Small intestine (tissue), 7 donors: ENCODE results near the gene AKAP11. TPM values are rescaled to one million over a fixed set of nuclear protein-coding genes. Genes with fewer than 3 reads are reported as not detected.

Experiments used
- DNase-seq, 2 donors: peaks; one replicate each; pipeline versions ENCODE4 v3.0.0 to v3.0.0-alpha.2; 2013
- FAIRE-seq: peaks from 2 replicates; lab custom pipeline; 2012; peaks lifted over from hg19 to GRCh38; lab: Jason Lieb, UNC
- H3K27ac ChIP-seq, 3 donors: one replicate each; pipeline ENCODE4 v1.5.1; 2013; ENCODE audit warnings: low read length in 2 of 3, mild to moderate bottlenecking in 2 of 3, control low read depth in 1 of 3, inconsistent platforms in 1 of 3, low read depth in 1 of 3, moderate library complexity in 1 of 3
- H3K27me3 ChIP-seq, 3 donors: one replicate each; pipeline ENCODE4 v1.6.1; 2013; ENCODE audit warnings: low read length in 3 of 3, inconsistent platforms in 1 of 3; ENCODE audit not compliant: control insufficient read depth in 3 of 3, insufficient read depth in 3 of 3
- H3K36me3 ChIP-seq, 3 donors: one replicate each; pipeline ENCODE4 v1.6.1; 2013; ENCODE audit warnings: low read length in 3 of 3, inconsistent platforms in 1 of 3, low read depth in 1 of 3, mild to moderate bottlenecking in 1 of 3, moderate library complexity in 1 of 3; ENCODE audit not compliant: control insufficient read depth in 3 of 3, insufficient read depth in 2 of 3
- H3K4me1 ChIP-seq, 3 donors: one replicate each; pipeline ENCODE4 v1.6.1; 2013; ENCODE audit warnings: low read length in 2 of 3, inconsistent platforms in 1 of 3, low read depth in 1 of 3, mild to moderate bottlenecking in 1 of 3, moderate library complexity in 1 of 3; ENCODE audit not compliant: control insufficient read depth in 3 of 3, insufficient read depth in 2 of 3
- H3K4me3 ChIP-seq, 3 donors: one replicate each; pipeline ENCODE4 v1.5.1; 2013; ENCODE audit warnings: low read length in 3 of 3, control low read depth in 1 of 3, inconsistent platforms in 1 of 3, low read depth in 1 of 3, mild to moderate bottlenecking in 1 of 3, moderate library complexity in 1 of 3
- H3K9me3 ChIP-seq, 2 donors: one replicate each; pipeline ENCODE4 v1.6.1; 2013; ENCODE audit warnings: low read depth in 1 of 2, low read length in 1 of 2; ENCODE audit not compliant: control insufficient read depth in 2 of 2, insufficient read depth in 1 of 2
- WGBS, 3 donors: extraction: QIAGEN DNeasy Blood & Tissue Kit; methylation state at CpG; one replicate each; pipeline ENCODE4 v1.1.7; 2013; 5-methylcytosine and 5-hydroxymethylcytosine counted together
- polyA plus RNA-seq, 4 donors: library from polyadenylated mRNA; stranded (reverse) in 3 of 4; unstranded in 1 of 4; fragments of 200-250 nt in 3 of 4; fragments of 120-200 nt in 1 of 4; gene quantifications; one replicate each; pipeline versions ENCODE4 v1.2.1 to v1.2.3, GENCODE V29; 2013
- donor health status: healthy with polysubstance abuse.
- donor health status: control.
- donor health status: control.
- donor health status: Bipolar disorder and iron deficiency.
- donor health status: healthy.

The AKAP11 gene
- polyA plus RNA-seq, 4 donors = 2.4 to 26.4 (median 4.9) TPM

DNA sequence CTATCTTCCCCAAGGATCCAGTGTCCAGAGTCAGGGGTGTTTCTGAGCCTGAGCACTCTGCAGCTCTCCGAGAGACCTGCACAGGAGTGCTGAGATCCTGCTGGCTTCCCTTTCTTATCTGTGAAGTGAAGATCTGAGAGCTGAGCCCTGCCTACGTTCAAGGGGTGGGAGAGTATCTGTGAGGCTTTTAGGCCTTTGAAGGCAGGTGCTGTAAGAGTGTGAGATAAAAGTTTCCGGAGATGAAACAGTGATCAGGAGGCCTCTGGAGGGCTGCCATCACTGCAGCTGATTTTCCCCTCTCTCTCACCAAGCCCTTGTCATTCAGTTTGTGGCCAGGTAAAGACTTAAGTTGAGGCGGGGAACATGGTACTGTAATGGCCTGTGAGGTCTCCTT is 83.1 kb downstream of the AKAP11 start:
- no peak overlapping the region for H3K4me3 ChIP-seq
- H3K9me3 ChIP-seq = no peaks in the 10 kb centered on the region
- FAIRE-seq = no peak
- 43 to 57% (median 44%) methylated on average over 4 of the region's 4 CpGs for WGBS, 3 donors
- H3K36me3 ChIP-seq = no peaks in the 10 kb centered on the region
- no peaks in the 10 kb centered on the region for H3K4me1 ChIP-seq
- DNase-seq = no peak
- H3K27me3 ChIP-seq = no peaks in the 10 kb centered on the region
- H3K27ac ChIP-seq = no peak overlapping the region

DNA sequence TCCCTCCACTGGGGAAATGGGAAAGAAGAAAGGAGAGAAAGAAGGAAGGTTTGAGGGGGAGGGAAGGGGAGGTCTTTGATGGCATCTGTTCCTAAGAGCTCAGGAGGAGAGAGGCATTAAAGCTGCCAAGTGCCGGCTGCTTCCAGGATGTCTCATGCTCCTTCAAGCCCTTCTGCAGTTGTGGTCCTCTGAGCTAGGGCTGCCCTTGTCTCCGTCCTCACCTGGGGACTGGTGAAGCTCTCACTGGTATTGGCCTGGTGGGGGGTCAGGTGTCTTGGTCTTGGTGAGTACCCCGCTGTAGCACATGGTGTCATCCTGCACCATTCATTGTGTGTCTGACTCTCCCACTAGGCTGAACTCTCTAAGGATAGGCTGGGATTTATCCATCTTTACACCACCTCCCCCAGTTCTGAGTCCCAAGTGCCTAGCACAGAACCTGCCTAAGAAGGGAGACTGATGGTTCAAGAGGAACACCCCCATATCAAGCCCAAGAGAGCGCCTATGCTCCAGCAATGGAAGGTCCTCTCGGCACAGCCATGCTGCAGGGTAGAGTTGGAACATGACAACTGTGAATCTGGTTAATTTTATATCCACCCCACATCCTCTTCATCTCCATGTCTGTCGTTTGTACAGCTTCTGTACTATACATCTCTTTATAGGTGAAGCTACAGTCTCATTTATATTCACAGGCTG is 83.7 kb downstream of the AKAP11 start:
- WGBS, 3 donors = 87 to 94% (median 90%) methylated on average over 6 of the region's 6 CpGs
- DNase-seq = no peak
- no peak for FAIRE-seq
- no peaks in the 10 kb centered on the region for H3K4me1 ChIP-seq
- no peaks in the 10 kb centered on the region for H3K9me3 ChIP-seq
- H3K36me3 ChIP-seq = no peaks in the 10 kb centered on the region
- H3K27ac ChIP-seq = no peak overlapping the region
- no peaks in the 10 kb centered on the region for H3K27me3 ChIP-seq
- no peak overlapping the region for H3K4me3 ChIP-seq

GRCh38 chr13:42356184-42356575 is 84.2 kb downstream of the AKAP11 start:
- Histone ChIP-seq H3K27me3 (no peaks in the 10 kb centered on the region), H3K4me1 (no peaks in the 10 kb centered on the region), H3K36me3 (no peaks in the 10 kb centered on the region), H3K9me3 (no peaks in the 10 kb centered on the region), H3K4me3 (no peak overlapping the region), H3K27ac (no peak overlapping the region)
- FAIRE-seq = no peak
- DNase-seq = no peak
- 79 to 88% (median 85%) methylated on average over 5 of the region's 5 CpGs for WGBS, 3 donors

- DNase-seq (no peak), FAIRE-seq (no peak)
- H3K27ac ChIP-seq = no peak overlapping the region
These were observed 88.2 kb downstream of the AKAP11 start for GRCh38 chr13:42360046-42360574.

DNA sequence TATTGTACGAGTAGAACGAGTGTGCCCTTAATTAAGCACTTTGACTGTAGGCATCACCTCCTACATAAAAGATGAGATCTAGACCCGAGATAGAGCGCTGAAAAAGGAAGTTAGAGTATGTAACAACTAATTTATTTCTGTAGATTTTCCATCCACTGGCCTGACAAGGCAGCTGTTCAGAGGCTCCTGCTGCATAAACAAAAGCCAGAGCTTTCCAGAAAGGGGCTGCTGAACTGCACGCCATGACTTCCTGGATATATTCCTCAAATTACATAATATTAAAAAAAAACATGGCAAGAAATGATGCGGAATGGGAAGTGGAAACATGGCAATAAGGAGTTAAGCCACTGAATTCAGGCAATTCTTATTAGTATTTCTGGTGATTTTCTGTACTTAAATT is 89.7 kb downstream of the AKAP11 start:
- FAIRE-seq = no peak
- Histone ChIP-seq H3K27ac (no peak overlapping the region), H3K9me3 (no peaks in the 10 kb centered on the region), H3K36me3 (no peaks in the 10 kb centered on the region), H3K4me1 (no peaks in the 10 kb centered on the region), H3K4me3 (no peak overlapping the region), H3K27me3 (no peaks in the 10 kb centered on the region)
- peak in 1 of 2 donors; percentile 5 for DNase-seq
- WGBS, 3 donors = 54 to 84% (median 74%) methylated on average over 6 of the region's 6 CpGs

More at GRCh38 chr13:42360046-42360574, 88.2 kb downstream of the AKAP11 start:
- WGBS, 3 donors = 85 to 94% (median 91%) methylated on average over 8 of the region's 8 CpGs
- Histone ChIP-seq H3K4me1 (no peaks in the 10 kb centered on the region), H3K9me3 (no peaks in the 10 kb centered on the region), H3K4me3 (no peak overlapping the region), H3K36me3 (no peaks in the 10 kb centered on the region), H3K27me3 (no peaks in the 10 kb centered on the region)

- Histone ChIP-seq H3K4me3 (no peak overlapping the region), H3K27me3 (no peaks in the 10 kb centered on the region), H3K36me3 (no peaks in the 10 kb centered on the region), H3K9me3 (no peaks in the 10 kb centered on the region), H3K4me1 (no peaks in the 10 kb centered on the region), H3K27ac (no peak overlapping the region)
- FAIRE-seq (no peak), DNase-seq (no peak)
- WGBS, 3 donors = 73 to 81% (median 73%) methylated on average over 3 of the region's 3 CpGs
These were observed 92.1 kb downstream of the AKAP11 start for GRCh38 chr13:42363941-42364612.

DNA sequence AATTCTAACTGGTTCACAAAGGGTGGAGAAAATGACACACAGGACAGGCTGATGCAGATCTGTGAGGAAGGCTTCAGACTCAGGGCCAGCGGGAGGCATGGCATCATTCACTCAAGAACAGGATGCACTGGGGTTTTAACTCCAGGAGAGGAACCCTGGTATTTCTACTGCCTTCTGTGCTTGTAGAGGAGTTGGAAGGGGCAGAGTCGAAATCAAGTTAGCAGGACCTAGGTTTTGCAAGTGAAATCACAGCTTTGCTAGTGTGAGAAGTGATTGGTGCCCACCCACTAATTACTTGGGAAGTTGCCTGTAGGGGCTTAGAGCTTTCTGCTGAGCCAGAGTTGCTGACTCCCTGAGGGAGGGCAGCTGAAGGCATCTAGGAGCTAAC is 92.7 kb downstream of the AKAP11 start:
- Histone ChIP-seq H3K9me3 (no peaks in the 10 kb centered on the region), H3K4me1 (no peaks in the 10 kb centered on the region), H3K27ac (no peak overlapping the region), H3K36me3 (no peaks in the 10 kb centered on the region), H3K27me3 (no peaks in the 10 kb centered on the region), H3K4me3 (no peak overlapping the region)
- FAIRE-seq (no peak), DNase-seq (no peak)
- WGBS, 3 donors = 25 to 53% (median 36%) methylated on average over 2 of the region's 2 CpGs

GRCh38 chr13:42367831-42368230 is 95.9 kb downstream of the AKAP11 start:
- 60 to 81% (median 81%) methylated on average over 2 of the region's 2 CpGs for WGBS, 3 donors
- FAIRE-seq (no peak), DNase-seq (no peak)
- Histone ChIP-seq H3K9me3 (no peaks in the 10 kb centered on the region), H3K27me3 (no peaks in the 10 kb centered on the region), H3K27ac (no peak overlapping the region), H3K36me3 (no peaks in the 10 kb centered on the region), H3K4me1 (no peaks in the 10 kb centered on the region), H3K4me3 (no peak overlapping the region)
